Activated CD4-positive, alpha-beta T cell treated with anti-CD3 and anti-CD28 coated beads for 1 hour (primary cell): Measurements from ENCODE around the gene ZIC4.

ENCODE experiments used
- DNase-seq: peaks from one replicate; pipeline ENCODE4 v3.0.0-alpha.2; 2020

The ZIC4 gene

DNA sequence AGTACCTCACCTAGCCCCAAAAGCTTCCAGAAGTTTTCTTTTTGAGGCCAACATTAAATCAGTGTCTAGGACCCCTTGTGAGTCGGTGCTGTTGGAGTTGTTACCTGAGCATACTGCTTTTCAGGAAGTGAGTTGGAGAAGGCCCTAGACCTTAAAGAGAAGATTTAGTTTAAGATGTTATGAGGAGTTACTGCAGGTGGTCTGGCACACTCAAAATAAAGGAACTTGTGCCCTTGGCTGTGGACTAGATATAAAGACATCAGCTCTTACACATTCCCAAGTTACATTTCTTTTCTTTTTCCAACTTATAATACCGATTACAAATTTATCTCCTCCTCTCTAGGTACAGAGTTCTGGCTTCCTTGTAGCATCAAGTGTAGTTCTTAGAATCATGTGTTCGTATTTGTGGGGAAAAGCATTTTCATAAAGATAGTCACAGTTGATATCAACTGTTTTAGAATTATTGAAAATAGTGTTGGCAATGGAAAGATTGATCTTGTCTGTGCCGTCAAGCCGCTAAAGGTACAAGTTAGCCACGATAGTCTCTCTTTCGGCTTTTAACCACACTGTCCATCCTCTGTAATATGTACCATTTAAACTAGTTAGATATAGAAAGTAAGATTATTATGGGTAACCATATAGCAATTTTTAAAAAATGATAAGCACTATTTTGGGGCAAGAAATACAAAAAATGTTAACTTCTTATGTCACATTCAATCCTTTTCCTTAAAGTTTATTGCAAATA is 11.4 kb upstream of the ZIC4 start:
- no peak for DNase-seq

DNA sequence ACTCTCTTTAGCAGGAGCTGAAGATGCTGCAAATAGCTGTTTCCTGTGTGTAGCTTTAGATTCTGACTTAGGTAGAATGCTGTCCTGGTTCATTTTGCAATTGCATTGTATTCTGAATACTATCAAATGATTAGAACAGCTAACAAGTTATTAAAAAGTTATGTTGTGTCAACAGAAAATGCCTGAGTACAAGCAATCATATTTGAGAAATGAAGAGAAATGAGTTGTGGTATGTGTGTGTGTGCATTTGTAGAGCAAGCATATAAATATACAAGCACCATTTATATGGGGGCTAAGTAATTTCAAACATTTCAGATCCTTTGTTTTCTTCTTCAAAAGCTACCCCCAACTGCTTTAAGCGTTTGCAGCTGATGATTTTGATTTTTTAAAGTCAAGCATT is 10.6 kb upstream of the ZIC4 start:
- DNase-seq: no peak

DNA sequence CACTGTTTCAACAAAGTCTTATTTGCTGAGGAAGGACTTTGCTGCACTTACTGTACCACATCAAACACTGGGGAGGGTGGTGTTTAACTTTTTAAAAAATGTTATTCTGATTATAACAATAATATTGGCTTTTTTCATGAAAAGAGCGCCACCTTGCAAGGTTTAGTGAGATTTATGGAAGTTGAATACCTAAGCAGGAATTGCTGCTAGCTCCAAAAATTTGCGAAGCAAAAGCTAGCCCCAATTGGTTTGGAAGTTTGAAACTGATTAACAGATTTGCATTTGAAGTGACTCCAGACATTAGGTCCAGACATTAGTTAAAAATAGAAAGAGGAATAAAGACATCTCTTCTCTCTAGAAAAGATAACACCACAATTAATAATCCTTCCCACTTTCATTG is 9.5 kb upstream of the ZIC4 start:
- DNase-seq: no peak

DNA sequence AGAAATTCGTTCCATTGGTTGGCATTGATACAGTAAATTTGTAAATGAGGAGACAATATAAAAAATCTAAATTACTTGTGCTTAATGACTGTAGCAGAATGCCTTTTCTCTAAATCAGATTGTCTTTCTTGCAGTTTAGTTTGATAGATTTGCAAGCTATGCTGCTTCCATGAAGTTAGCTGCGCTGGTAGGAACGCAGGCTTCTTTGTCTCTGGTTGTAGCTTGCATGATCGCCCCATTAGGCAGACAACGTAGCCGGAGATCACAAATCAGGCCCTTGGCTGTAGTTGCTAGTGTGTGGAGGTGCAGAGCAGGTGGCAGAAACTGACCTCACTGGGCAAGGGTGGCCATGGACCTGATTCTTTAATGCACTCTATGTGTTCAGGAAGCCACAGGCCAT is 8.9 kb upstream of the ZIC4 start:
- no peak for DNase-seq

DNA sequence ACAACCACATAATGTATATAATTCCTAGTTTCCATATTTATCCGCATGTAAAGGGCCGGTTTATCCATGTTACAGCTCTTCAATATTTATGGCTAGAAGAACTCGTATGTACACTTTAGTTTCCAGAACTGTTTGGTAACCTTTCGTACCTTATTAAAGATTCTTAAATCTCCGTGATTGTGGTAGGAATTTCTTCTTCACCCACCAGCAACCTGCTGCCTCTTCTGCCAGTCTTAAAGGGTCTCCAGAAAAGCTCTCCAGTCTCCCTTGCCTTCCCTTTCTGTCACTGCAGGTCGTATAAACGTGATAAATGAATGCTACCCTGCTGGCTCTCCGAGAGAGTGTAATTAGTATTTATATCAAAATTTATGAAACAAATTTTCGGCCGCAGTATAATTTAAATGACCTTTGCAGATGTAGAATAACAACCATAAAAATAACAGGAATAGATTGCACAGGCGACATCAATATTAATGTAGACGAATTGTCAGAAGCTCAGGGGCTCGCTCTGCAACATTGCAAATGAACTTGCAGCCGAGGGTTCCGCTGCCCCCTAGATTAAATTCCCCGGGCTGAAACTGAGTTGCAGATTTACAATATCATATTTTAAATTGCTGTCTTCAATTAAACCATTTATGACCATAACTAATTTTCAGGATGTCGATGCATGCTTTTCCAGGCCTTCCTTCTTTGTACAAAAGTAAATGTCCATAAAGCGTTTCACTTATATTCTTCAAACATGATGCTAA is 8.2 kb upstream of the ZIC4 start:
- no peak for DNase-seq

DNA sequence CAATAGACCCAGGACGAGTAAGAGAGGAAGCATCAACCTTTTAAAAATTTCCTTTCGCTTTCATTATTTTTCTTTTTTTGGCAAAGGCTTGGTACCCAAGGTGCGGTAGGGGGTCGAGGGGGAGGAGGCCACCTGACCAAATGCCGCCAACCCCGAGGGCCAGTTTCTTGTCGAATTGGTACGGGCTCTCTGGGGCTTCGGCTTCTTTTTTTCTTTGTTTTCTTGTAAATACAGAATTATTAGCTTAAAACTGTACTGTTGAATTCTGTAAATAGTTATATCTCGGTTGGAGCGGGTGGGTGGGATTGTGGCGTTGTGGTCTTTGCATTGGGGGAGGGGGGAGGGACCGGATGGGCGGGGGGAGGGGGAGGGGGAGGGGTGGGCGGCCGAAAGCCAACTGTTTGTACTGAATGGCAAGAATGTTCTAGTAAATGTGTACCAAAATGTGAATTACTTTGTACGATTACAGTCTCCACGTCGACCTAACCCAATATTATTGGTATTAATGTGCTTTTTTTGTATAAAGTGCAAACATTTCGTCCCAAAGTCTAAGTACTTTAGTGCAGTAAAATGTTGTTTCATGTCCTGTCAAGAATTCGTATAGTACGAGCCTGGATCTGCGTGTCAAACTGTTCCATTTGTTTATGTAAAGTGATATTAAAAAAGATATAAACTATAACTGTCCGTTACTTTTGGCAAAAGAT is 7.5 kb upstream of the ZIC4 start:
- no peak for DNase-seq

DNA sequence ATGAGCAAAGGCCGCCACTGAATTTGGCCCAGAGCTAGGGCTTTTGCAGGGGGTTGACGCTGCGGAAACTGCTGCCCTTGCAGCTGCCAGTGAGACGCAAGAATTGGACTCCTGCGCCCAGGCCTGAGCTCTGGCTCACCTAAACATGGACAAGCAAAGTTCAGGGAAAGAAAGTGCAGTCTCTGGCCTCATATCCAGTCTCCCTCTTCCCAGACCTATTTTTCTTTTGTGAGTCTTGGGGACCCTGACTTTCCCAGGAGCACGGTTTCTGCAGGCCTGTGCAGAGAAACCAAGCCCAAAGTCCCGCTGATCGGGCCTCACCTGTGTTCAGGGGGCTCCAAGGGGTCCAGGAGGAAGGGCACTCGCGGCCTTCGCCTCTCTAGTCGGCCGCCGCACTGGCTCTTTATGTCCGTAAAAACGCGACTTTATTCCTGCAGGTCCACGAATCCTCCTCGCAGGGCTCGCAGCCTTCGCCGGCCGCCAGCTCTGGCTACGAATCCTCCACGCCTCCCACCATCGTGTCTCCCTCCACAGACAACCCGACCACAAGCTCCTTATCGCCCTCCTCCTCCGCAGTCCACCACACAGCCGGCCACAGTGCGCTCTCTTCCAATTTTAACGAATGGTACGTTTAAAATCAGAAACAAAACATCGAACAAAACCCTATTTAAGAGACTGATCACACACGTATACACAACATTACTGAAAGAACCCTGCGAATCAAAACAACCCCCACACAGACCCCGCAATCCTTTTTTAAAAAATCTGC is 6.8 kb upstream of the ZIC4 start:
- no peak for DNase-seq

DNA sequence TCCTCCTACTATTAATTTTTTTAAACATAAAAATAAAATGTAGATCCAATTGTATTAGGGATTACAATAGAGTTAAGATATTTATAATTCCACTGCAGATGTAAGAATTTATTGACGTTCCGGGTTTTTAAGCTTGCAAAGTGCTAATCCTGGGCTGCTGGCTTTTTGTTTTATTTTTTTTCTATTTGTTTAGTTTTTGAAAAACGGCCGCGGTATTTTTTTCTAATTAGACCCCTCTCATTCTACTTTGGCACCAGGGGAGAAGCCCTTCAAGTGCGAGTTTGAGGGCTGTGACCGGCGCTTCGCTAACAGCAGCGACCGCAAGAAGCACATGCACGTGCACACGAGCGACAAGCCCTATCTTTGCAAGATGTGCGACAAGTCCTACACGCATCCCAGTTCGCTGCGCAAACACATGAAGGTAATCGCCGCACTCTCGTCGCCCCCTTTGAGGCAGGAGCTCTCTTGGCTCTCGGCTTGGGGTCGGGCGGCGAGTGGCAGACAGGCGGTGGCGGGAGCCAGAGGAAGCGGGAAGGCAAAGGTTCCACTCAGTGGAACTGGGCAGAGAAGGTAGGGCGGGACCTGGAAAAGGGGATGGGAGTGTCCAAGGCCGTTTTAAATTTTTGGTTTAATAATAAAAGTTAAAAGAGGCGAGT is 6.0 kb upstream of the ZIC4 start:
- DNase-seq: no peak

DNA sequence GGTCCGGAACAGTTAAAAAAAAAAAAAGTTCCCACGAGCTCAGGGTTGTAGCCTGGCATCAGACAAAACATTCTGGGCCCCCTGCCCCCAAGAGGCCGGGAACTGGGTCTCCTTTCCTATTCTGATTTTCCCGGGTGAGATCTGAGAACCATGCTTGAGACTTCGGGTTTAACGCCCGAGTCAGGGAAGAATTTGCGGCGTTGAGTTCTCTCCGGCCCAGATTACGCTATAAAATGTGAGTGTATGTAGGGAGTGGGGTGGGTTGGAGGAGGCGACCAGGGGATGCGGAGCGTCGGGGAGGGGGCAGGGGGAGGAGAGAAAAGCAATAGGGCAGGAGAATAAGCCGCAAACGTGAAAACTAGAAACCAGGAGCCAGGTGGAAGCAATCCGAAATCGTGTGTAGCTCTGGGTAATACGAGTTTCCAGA is 5.5 kb upstream of the ZIC4 start:
- no peak for DNase-seq

DNA sequence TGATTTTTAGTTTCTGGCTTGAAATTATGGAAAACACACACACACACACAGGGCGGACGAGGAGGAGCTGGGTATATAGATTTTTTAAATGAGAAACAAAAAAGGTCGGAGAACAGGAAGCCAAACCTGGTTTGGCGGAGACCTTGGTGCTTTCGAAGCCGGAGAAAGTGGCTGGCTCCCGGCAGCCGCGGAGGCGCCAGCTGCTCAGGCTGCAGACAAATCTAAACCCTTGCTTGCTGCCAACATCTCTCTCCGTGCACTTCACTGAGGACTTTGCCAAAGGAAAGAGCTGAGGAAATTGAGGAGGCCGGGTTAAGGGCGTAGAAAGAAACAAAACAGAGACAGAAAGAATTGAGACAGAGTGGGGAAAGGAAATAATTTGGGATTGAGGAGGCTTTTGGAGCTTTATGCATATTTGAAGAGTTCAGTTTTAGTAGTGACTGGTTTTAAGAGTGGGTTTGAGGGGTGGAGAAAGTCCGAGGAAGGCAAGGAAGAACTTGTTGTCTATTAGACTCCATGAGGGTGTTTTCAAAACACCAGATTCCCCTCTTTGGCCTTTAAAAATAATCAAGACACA is 5.0 kb upstream of the ZIC4 start:
- DNase-seq: no peak

DNA sequence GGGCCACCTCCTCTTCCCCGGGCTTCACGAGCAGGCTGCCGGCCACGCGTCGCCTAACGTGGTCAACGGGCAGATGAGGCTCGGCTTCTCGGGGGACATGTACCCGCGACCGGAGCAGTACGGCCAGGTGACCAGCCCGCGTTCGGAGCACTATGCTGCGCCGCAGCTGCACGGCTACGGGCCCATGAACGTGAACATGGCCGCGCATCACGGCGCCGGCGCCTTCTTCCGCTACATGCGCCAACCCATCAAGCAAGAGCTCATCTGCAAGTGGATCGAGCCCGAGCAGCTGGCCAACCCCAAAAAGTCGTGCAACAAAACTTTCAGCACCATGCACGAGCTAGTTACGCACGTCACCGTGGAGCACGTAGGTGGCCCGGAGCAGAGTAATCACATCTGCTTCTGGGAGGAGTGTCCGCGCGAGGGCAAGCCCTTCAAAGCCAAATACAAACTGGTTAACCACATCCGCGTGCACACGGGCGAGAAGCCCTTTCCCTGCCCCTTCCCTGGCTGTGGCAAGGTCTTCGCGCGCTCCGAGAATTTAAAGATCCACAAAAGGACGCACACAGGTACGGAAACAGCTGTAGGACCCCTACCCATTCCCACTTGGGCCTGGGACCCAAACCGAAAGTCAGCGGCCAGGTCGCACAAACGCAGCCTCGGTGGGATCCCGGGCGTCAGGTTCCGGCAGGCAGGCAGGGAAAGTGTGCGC is 4.3 kb upstream of the ZIC4 start:
- DNase-seq: no peak

DNA sequence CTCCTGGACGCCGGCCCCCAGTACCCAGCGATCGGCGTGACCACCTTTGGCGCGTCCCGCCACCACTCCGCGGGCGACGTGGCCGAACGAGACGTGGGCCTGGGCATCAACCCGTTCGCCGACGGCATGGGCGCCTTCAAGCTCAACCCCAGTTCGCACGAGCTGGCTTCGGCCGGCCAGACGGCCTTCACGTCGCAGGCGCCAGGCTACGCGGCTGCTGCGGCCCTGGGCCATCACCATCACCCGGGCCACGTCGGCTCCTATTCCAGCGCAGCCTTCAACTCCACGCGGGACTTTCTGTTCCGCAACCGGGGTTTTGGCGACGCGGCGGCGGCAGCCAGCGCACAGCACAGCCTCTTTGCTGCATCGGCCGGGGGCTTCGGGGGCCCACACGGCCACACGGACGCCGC is 3.8 kb upstream of the ZIC4 start:
- no peak for DNase-seq

DNA sequence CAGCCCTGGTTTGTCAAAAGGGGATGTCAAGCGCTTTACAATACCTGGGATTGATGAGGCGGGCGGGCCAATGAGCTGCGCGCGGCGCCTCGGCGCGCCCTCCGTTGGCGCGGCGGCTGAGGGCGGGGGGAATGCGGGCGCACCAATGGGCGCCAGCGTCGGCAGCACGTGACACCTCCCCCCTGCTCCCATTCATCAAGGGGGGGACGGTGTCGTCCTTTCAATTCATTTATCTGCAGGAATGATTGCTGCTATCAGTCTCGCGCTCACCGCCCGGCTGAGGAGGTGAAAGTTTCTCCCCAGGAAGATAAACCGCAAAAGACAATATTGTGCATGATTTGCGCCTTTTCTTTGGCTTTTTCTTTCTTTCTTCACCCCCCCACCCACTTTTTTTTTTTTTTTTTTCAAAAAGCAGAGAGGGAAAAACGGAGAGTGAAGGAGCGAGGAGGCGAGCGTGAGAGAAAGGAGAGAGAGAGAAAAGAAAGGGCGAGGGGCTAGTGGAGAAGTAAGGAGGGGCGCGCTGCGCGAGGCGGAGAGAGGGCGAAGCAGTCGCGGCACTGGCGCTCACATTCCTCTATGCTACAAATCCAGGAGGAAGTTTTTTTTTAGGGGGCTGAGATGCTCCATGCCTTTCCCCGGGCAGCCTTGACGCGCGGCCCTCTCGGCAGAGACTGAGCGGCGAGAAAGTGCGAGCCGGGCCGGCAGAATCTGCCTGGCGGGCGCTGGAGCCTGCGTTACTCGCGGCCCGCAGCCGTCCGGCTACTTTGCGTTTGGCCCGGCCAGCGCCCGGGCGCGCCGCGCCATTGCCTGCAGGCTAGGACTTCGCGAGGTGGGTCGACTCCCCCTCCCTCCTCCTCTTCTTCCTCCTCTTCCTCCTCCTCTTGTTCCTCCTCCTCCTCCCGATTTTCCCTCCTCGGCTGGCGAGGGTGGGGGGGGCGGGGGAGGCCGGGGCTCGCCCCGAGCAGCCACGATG is 3.1 kb upstream of the ZIC4 start, which contains the start of gene ZIC1:
TSS of gene ZIC1 (plus strand) at position 223 of the 973 bp plus-strand sequence. CDS start at position 971, 748 bp downstream.
- no peak for DNase-seq

DNA sequence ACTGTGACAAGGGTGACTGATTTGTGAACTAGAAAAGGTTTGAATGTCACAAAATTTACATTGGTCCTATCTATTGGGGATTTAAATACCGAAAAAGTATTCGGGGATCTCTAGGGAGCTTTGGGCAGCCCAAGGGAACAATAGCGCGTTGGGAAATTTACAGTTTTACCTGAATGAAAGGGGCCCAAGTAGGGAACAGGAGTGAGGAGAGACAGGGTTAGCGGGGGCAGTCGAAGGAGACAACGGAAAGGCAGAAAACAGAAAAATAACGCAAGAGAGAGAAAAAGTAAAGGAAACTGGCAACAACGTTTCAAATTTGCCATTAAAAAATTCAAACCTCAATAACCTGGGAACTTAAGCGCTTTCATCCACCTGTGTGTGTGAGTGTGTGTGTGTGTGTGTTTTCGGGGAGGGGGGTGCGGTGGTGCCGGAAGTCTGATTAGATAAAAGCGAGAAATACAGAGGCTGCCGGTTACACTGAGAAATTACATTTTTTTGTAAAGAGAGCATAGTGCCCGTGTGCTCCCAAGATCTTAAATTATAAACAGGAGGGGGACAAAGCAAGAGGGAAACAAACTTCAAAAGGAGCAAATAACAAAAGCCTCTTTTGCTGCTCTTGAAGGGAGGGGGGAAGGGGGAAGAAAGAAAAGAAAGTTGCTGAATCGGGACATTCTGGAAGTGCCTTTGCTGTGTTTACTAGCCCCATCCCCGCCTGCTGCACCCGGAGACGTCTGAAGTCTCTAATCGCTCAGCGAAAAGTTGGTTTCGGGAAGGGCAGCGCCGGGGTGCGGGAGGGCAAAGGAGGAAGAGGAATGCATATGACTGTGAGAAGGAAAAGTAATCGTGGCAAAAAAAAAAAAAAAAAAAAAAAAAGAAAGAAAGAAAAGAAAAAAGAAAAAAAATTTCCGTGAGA is 2.1 kb upstream of the ZIC4 start:
- no peak for DNase-seq

DNA sequence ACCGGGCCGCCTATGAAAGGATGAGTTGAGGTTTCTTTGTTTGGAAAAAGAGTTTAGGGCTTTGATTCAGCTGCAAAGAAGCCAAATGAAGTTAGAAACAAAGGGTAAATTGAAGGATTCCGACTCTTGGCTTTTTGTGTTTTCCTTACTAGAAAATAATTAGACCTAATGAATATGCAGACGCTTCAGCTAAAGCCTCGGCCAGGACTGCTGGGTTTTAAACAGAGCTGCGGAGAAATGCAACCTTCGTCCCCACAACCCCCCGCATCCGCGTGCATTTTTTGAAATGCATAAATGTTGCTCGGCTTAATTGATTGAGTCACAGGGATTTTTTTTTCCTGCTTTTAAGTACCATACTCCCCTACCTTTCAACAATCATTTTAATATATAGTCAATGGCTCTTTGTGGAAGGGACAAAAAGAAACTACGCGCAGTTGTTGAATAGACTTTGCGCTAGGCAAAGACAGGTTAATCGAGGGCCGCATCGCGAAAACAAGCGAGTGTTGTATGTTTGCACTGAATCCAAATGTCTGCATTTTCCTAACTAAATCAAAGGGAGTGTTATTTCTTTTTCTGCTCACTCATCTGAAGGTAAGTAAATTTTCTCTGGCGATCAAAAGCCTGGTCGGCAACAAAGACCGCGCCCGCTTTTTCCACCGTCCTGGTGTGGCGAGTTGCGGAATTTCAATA is 1.3 kb upstream of the ZIC4 start:
- DNase-seq: no peak

DNA sequence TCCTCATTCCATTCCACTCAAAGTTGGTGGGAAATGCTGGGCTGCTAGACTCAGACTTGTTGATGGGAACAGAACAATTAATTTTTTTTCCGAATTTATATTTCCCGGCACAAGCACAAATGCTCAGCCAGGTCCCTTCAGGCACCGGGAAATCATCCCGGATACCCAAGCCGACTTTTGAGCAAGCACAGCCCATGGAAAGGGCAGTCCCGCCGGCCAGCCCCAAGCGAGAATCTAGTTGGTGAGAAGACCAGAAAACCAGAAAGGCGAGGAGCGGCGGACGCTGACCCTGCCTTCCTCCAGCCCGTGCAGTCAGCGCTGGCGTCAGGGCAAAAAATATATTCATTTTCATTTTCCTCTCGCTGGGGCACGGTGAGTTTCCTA is 763 bp upstream of the ZIC4 start:
- DNase-seq: no peak

DNA sequence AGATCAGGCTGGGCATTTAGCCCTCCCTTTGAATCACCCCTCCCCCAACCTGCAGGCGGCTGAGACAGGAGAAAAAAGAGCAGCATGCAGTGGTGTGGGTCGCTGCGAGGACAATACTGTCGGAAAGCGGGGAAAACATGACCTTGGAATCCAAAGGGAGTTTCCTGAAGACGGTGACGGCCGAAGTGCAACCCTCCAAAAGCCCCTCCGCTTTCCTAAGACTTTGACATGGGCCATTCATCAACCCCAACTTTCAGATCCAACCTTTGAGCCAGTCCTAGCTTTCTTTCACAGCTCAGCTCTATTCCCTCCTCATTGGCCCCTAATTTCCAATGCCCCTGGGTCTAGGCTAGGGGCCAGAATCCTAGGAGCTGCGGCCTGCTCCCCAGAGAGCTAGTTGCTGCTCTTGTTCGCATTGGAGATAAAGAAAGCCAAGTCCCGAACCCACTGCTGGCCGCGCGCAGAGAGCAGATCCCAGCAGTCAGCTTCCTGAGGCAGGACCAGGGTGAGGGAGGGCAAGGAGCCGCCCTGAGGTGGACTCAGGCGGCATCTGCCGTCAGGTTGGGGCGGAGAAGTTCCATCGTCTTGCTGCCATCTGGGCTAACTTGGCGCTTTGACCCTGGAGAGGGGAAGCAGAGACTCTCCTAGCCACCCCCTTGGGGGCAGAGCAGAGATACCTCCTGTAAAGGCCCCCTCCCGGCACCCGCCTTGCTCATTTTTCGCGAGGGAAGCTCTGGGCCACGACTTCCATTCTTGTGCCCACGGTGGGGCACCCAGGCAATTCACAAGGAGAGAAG is 914 bp downstream of the ZIC4 start:
- no peak for DNase-seq

DNA sequence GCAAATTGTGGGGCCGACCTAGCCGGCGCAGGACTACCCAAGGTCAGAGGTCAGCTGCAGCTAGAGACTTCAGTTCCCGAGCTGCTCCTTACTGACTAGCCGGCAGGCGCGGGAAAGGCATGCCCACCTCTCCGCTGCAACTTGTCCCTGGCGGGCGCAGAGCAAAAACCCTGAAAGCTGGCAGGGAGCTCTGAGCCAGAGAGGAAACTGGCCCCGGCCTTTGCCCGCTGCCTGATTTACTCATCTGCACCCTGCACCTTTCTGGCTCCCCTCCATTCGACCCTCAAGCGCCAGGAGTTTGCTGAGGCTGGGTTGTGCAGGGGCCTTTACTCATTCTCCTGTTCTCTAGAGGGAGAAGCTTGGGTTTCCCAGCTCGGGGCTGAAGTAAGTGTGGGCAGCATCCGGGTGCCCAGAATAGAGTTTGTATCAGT is 1.5 kb downstream of the ZIC4 start:
- no peak for DNase-seq
